ENCODE measurements around the gene FRMD6. TPM values are rescaled to one million over a fixed set of nuclear protein-coding genes. Genes with fewer than 3 reads are reported as not detected.

FRMD6 gene
- polyA plus RNA-seq, 1 donor = 20.0 TPM

DNA sequence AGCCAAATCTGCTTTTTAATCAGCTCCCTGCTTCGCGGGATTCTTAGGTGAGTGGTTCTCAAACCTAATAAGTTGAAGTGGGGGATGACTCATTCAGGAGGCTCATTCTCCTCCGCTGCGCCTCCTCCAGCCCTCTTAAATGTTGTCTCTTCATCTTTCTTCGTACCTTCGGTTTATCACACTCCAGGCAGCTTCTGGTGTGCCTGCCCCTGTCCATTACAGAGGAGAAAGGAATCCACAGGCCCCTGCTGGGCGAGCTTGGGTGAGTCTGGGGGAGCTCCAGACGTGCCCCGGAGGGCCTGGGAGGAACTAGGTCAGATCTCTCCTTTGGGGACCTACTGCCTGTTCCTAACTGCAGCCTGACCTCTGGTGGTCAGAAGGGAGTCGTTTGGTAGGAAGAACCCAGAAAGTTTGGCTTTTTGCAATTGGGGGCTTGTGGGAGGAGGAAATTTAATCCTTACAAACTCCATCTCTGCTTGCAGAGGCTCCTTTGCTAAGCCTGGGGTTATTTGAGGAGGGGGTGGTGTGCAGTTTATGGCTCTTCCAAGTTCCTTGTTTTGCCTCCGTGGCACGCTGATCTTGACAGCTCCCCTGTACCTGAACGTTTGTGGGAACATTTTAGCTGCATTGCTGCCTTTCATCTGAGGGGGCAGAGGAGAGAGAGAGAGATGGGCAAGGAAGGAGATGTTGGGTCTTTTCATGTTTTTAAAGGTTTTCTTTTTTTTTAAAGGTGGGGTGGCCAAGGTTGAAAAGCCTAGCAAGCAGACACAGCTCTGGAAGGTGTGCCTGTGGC is 124.6 kb downstream of the FRMD6 start:
- DNase-seq = peak; percentile 66

DNA sequence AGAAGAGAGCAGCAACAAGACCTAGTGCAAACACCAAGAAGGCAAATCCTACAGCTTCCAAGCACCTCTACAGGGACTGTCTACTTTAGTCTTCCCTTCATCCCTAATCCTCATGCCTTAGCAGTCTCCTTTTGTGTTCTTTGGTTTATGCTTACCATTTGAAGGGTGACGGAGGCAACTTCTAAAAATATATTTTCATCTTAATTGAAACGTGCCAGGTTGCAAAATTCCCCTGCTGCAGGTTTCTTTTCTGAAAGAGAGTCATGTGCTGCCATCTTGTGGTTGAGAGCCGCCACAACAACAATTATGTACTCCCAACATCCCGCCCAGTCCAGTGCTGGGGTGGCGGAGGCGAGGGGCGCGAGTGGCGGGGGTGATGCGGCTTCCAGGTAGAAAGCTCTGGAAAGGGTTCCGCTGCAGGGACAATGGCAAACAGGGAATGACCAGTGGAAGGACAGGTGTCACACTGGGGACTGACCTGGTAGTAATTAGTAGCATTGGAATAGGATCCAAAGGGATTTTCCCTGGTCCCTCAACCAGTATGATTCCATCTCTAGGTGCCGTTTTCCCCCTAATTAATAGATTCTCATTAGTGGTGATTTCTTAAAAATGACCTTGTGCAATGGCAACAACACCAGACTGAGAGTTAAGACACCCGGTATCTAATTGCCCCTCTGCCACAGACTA is 128.4 kb downstream of the FRMD6 start:
- peak; percentile 70 for DNase-seq

Other genes starting within 250 kb of the FRMD6 start
- 65.3 TPM for gene GNG2, start 208.7 kb downstream of the FRMD6 start, polyA plus RNA-seq (ENCODE audit: insufficient read length)